A549 (cell line): ENCODE measurements around the gene ASB5. TPM values are rescaled to one million over a fixed set of nuclear protein-coding genes. Genes with fewer than 3 reads are reported as not detected.
A peak's percentile ranks its signal among the peaks of the same experiment; 100 is the strongest.

ENCODE experiments used
- ATAC-seq, 2 experiments: fragments of 200-7000 bp in 1 of 2; fragments of >200 bp in 1 of 2; cut with Nextera tagmentation in 1 of 2; cut with Tn5 transposase in 1 of 2; 3 replicates each; pipeline versions ENCODE4 v1.8.0 to v1.9.1; 2018 to 2020; ENCODE audit warnings: mild to moderate bottlenecking in 1 of 2, moderate library complexity in 1 of 2
- CTCF ChIA-PET: fragments of 300-600 bp; sonication (Branson Sonifier 250); formaldehyde crosslinking; extraction: SDS; loops from one replicate; lab custom pipeline; 2021; ENCODE audit warnings: antibody characterized with exemption, inconsistent platforms; lab: Yijun Ruan, JAX
- POLR2A ChIA-PET: fragments of 350-600 bp; formaldehyde crosslinking; extraction: SDS; loops from one replicate; lab custom pipeline; 2021; ENCODE audit warnings: antibody characterized with exemption, inconsistent platforms; lab: Yijun Ruan, JAX
- DNase-seq, 2 experiments: peaks; one replicate each; pipeline versions ENCODE4 v3.0.0 to v3.0.0-alpha.2; 2011 to 2016; ENCODE audit warnings: low read depth in 1 of 2, low spot score in 1 of 2
- FAIRE-seq: peaks from 2 replicates; lab custom pipeline; 2011; peaks lifted over from hg19 to GRCh38; lab: Jason Lieb, UNC
- H3K27ac ChIP-seq, 2 experiments: fragments of >200 bp; sonication (Bioruptor Twin); formaldehyde crosslinking; 3 replicates each; pipeline ENCODE4 v1.5.1; 2016 to 2017
- H3K4me1 ChIP-seq: fragments of >200 bp; sonication (Bioruptor Twin); formaldehyde crosslinking; 3 replicates; pipeline ENCODE4 v1.6.1; 2016
- H3K4me2 ChIP-seq: fragments of >200 bp; sonication (Bioruptor Twin); formaldehyde crosslinking; 3 replicates; pipeline ENCODE4 v1.6.1; 2016
- H3K4me3 ChIP-seq: fragments of >200 bp; sonication (Bioruptor Twin); formaldehyde crosslinking; 3 replicates; pipeline ENCODE4 v1.5.1; 2016
- H3K9me3 ChIP-seq: fragments of >200 bp; sonication (Bioruptor Twin); formaldehyde crosslinking; 3 replicates; pipeline ENCODE4 v1.6.1; 2016
- CBX8 ChIP-seq: fragments of 200-600 bp; sonication (generic); IDR thresholded peaks from 2 replicates; pipeline ENCODE4 v1.6.1; 2016
- CEBPB ChIP-seq, 2 experiments: fragments of >200 bp in 1 of 2; sonication (Bioruptor Twin) in 1 of 2; formaldehyde crosslinking in 1 of 2; IDR thresholded peaks; 2 replicates each; pipeline ENCODE4 v1.6.1; 2012 to 2016
- GATA3 ChIP-seq: IDR thresholded peaks from 2 replicates; pipeline ENCODE4 v1.6.1; 2012; ENCODE audit warnings: borderline replicate concordance
- HEYL ChIP-seq: fragments of 250-450 bp; sonication (Bioruptor Pico); IDR thresholded peaks from 2 replicates; pipeline ENCODE4 v1.8.0; 2021; ENCODE audit warnings: mild to moderate bottlenecking, moderate library complexity
- HOXB5 ChIP-seq: fragments of 250-450 bp; sonication (Bioruptor Pico); IDR thresholded peaks from 2 replicates; pipeline ENCODE4 v1.5.0; 2020; ENCODE audit warnings: mild to moderate bottlenecking, moderate library complexity
- JUN ChIP-seq, 2 experiments: fragments of >200 bp; sonication (Bioruptor Twin); formaldehyde crosslinking; IDR thresholded peaks; 2 replicates in 1 of 2; 3 replicates in 1 of 2; pipeline ENCODE4 v1.6.1; 2016 to 2017
- JUNB ChIP-seq: fragments of >200 bp; sonication (Bioruptor Twin); formaldehyde crosslinking; IDR thresholded peaks from 2 replicates; pipeline ENCODE4 v1.6.1; 2016
- MYC ChIP-seq: IDR thresholded peaks from 2 replicates; pipeline ENCODE4 v1.6.1; 2012; ENCODE audit warnings: mild to moderate bottlenecking, inconsistent platforms, low read length, improper control_type of control experiment, borderline replicate concordance
- NPAS2 ChIP-seq: fragments of 250-450 bp; sonication (Bioruptor Pico); IDR thresholded peaks from 2 replicates; pipeline ENCODE4 v1.8.0; 2022; ENCODE audit warnings: mild to moderate bottlenecking, moderate library complexity, borderline replicate concordance
- PHF8 ChIP-seq: fragments of 200-600 bp; sonication (generic); IDR thresholded peaks from 2 replicates; pipeline ENCODE4 v1.6.1; 2016; ENCODE audit warnings: low read depth, mild to moderate bottlenecking, antibody characterized with exemption, moderate library complexity, borderline replicate concordance
- POLR2A ChIP-seq: IDR thresholded peaks from 2 replicates; pipeline ENCODE4 v1.6.1; 2012; ENCODE audit warnings: mild to moderate bottlenecking, low read length
- RAD21 ChIP-seq, 2 experiments: fragments of >200 bp in 1 of 2; sonication (Bioruptor Twin) in 1 of 2; formaldehyde crosslinking in 1 of 2; IDR thresholded peaks in 1 of 2; conservative IDR thresholded peaks in 1 of 2; 2 replicates in 1 of 2; 3 replicates in 1 of 2; pipeline ENCODE4 v1.6.1; 2012 to 2018; ENCODE audit warnings: inconsistent platforms in 1 of 2
- SMC3 ChIP-seq: fragments of >200 bp; sonication (Bioruptor Twin); formaldehyde crosslinking; IDR thresholded peaks from 3 replicates; pipeline ENCODE4 v1.6.1; 2018; ENCODE audit warnings: inconsistent platforms
- TP53 ChIP-seq: fragments of 250-450 bp; sonication (Bioruptor Pico); IDR thresholded peaks from 2 replicates; pipeline ENCODE4 v1.5.0; 2021; ENCODE audit warnings: mild to moderate bottlenecking, moderate library complexity
- WGBS: methylation state at CpG from one replicate; pipeline ENCODE4 v1.1.6; 2017; ENCODE audit errors: missing lambda C conversion rate; 5-methylcytosine and 5-hydroxymethylcytosine counted together
- polyA plus RNA-seq, 4 experiments: library from polyadenylated mRNA; depleted of rRNA in 3 of 4; stranded (reverse); fragments of >200 nt; fragmentation: RNase III in 1 of 4; extraction: RNeasy Plus Mini Kit Qiagen cat#74134 plus additional on column Dnase treatment in 1 of 4; gene quantifications; 2 replicates in 3 of 4; 3 replicates in 1 of 4; pipeline ENCODE4 v1.2.3, GENCODE V29; 2011 to 2017
- TF ChIP-seq, protein P1 (sequence below): fragments of 450-650 bp; IDR thresholded peaks from 2 replicates; pipeline ENCODE4 v1.6.1; 2014; ENCODE audit warnings: antibody characterized with exemption
- TF ChIP-seq, protein P2 (sequence below): fragments of >200 bp; sonication (Bioruptor Twin); formaldehyde crosslinking; IDR thresholded peaks from 3 replicates; pipeline ENCODE4 v1.6.1; 2016
- TF ChIP-seq, protein P3 (sequence below): fragments of 250-450 bp; sonication (Bioruptor Pico); IDR thresholded peaks from 2 replicates; pipeline ENCODE4 v1.5.0; 2020; ENCODE audit warnings: low read depth, mild to moderate bottlenecking, moderate library complexity
- TF ChIP-seq, protein P4 (sequence below): IDR thresholded peaks from 2 replicates; pipeline ENCODE4 v1.6.1; 2012

The ASB5 gene
- polyA plus RNA-seq, 2 of the 4 experiments (the other 2 are of a cell fraction): not detected

DNA sequence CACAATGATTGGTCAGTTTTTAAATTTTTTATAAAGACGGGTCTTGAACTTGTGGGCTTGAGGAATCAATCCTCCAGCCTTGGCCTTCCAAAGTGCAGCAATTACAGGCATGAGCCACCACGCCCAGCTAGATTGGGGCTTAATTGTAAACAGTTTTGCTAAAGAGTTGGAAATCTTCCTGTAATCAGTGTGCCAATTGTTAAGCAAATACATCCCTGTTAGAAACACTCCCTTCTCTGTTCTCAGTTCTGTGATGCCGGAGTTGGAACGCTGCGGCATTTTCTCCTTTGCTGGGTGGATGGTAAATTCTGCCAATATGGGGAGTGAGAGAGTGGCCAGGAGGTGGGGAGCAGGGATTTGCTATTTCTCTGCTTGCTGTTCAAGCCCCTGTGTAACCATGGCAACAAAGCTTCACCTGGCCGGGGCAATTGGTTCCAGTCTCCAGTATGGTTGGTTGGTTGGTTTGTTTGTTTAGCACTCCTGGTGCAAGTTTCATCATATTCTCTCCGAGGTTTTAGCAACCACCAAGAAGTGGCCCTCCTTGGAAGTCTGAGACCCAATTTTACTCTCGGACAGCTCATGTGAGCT lies 70.6 kb downstream of the ASB5 start (continued):
- TF ChIP-seq HOXB5 (no peak), SMC3 (no peak), RAD21 (conservative IDR thresholded peaks at IDR 0.05 in 1 of 2, IDR thresholded peaks at IDR 0.05 in 1 of 2) (no peak), TP53 (CRISPR knock-in tag) (no peak), JUN (IDR thresholded peaks at IDR 0.05) (no peak), JUNB (no peak), NPAS2 (no peak)
- TF ChIP-seq, protein P1, sequence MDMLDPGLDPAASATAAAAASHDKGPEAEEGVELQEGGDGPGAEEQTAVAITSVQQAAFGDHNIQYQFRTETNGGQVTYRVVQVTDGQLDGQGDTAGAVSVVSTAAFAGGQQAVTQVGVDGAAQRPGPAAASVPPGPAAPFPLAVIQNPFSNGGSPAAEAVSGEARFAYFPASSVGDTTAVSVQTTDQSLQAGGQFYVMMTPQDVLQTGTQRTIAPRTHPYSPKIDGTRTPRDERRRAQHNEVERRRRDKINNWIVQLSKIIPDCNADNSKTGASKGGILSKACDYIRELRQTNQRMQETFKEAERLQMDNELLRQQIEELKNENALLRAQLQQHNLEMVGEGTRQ: no peak
- TF ChIP-seq, all 56 proteins: peak for 0

DNA sequence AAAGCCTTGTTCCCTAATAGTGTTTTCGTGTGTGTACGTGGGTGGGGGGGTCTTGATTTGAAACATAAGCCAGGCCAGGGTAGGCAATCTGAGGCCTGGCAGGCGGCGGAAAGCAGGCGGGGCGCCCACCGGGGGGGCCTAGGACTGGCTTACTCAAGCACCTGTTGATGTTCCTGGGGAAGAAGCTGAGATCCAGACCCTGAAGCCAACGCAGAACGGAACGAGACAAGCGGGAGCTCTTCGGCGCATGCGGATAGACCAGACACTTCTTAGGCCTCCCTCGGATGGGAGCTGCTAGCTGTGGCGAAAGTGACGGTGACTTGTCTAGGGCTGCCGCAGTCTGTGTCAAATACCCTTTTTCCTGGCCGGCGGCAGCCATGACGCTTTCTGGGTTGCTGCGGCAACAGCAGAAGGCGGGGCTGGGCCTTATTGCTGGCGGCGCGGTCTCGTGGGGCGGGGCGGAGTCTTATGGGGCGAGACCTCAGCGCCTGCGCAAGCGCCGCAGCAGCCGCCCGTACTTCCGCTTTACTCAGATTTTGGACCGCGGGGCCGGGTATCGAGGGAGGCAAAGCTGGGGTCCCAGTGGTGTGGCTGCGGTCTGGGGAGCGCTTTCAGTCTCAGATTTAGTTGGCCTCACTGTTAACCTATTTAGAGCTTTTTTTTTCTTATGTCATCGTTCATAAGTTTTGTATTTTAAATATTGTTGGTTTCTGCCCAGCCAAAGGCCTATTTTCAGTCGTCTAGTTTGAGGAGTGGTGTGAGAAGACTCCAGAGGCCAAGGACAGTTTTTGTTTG lies 73.6 kb downstream of the ASB5 start, which contains the start of gene SPATA4:
Gene SPATA4, minus strand, starts transcription at position 402 of the 795 bp plus-strand sequence. Its CDS starts 23 bp downstream, at position 379.
- TF ChIP-seq POLR2A (peak; percentile 46), CBX8 (no peak), HEYL (no peak), MYC (peak; percentile 47; the same call in 1 of the 2 replicates), PHF8 (peak; percentile 79), JUN (IDR thresholded peaks at IDR 0.05) (peak in 1 of 2 experiments; percentile 65; a peak in 2 of 5 replicates)
- TF ChIP-seq, protein P2, sequence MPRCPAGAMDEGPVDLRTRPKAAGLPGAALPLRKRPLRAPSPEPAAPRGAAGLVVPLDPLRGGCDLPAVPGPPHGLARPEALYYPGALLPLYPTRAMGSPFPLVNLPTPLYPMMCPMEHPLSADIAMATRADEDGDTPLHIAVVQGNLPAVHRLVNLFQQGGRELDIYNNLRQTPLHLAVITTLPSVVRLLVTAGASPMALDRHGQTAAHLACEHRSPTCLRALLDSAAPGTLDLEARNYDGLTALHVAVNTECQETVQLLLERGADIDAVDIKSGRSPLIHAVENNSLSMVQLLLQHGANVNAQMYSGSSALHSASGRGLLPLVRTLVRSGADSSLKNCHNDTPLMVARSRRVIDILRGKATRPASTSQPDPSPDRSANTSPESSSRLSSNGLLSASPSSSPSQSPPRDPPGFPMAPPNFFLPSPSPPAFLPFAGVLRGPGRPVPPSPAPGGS: 0 out of 3 replicates have a peak, but pooled peaks have one; percentile 38
- TF ChIP-seq, protein P3, sequence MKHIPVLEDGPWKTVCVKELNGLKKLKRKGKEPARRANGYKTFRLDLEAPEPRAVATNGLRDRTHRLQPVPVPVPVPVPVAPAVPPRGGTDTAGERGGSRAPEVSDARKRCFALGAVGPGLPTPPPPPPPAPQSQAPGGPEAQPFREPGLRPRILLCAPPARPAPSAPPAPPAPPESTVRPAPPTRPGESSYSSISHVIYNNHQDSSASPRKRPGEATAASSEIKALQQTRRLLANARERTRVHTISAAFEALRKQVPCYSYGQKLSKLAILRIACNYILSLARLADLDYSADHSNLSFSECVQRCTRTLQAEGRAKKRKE (CRISPR knock-in tag): no peak
- TF ChIP-seq, protein P4, sequence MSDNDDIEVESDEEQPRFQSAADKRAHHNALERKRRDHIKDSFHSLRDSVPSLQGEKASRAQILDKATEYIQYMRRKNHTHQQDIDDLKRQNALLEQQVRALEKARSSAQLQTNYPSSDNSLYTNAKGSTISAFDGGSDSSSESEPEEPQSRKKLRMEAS: peak; percentile 39; the same call in 1 of the 2 replicates
- TF ChIP-seq, protein P1: no peak
- TF ChIP-seq, all 56 proteins: peak for 6
- Histone ChIP-seq H3K27ac (peak within 1 kb of the TSS; percentile 74 to 81), H3K4me1 (peaks cover 7% of the 10 kb centered on the region; the same call in 2 of the 3 replicates), H3K9me3 (no peaks in the 10 kb centered on the region), H3K4me3 (peak within 1 kb of the TSS; percentile 56), H3K4me2 (peak within 1 kb of the TSS; percentile 81)
- WGBS: 9% methylated on average over 20 of the region's 45 CpGs
- DNase-seq (peak; percentile 65 to 90), FAIRE-seq (no peak), ATAC-seq (peak; percentile 90 to 97)
- POLR2A ChIA-PET: interaction anchor here (0.6 kb wide), 2 partner anchors 130 to 1150 kb away, joined by 3 read pairs; partner anchors contain the start of gene WDR17
- CTCF ChIA-PET: no interaction called here

DNA sequence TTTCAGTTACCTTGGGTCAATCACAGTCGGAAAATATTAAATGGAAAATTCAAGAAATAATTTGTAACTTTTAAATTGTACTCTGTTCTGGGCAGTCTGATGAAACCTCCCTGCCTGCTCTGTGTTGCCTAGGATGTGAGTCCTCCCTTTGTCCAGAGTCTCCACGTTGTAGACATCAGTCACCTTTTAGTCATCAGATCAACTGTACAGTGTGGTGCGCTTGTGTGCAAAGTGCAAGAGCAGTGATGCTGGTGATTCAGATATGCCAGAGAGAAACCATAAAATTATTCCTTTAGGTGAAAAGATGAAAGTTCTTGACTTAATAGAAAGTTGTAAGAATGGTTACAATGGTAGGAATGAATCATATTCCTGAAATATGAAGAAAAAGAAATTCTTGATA lies 75.1 kb downstream of the ASB5 start:
- Histone ChIP-seq H3K9me3 (no peaks in the 10 kb centered on the region), H3K4me1 (peaks cover 7% of the 10 kb centered on the region; the same call in 2 of the 3 replicates), H3K27ac (peak overlapping the region in 1 of 2 experiments; percentile 19; a peak in 1 of 6 replicates), H3K4me3 (no peak overlapping the region), H3K4me2 (peak overlapping the region; percentile 21)
- no peak for TF ChIP-seq CEBPB (IDR thresholded peaks at IDR 0.05)
- TF ChIP-seq, protein P3 (CRISPR knock-in tag): no peak
- no peak for TF ChIP-seq GATA3
- CTCF ChIA-PET: no interaction called here
- ATAC-seq (peak; percentile 63 to 64; a peak in 5 of 6 replicates), FAIRE-seq (no peak), DNase-seq (peak in 1 of 2 experiments; percentile 20)
- WGBS: 28% methylated on average over 3 of the region's 3 CpGs
- POLR2A ChIA-PET: no interaction called here
